Measurements from ENCODE around the gene CTTNBP2. TPM values are rescaled to one million over a fixed set of nuclear protein-coding genes. Genes with fewer than 3 reads are reported as not detected.

Gene CTTNBP2
- total and polyA plus RNA-seq, 10 of the 15 experiments (the other 5 are each of a cell fraction or from before 2014, with no cell fraction given), result 0.04 to 0.43 TPM; not detected in 8

DNA sequence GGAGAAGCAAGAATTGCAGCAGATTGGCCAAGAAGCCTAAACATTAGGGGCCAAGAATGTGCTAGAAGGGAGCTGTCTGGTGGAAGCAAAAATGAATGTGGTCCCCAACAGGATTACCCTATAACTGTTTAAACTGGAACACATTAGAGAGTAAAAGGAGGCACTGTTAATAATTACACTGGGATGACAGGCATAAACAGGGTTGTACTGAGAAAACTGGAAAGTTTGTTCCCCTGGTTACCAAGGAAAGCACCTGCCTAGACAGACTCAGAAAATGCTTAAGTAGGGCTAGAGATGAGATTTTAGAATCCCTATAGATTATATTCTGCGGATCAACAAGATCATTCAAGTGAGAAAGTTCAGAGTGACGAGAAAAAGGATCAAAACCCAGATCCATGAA lies 100.8 kb downstream of the CTTNBP2 start:
- no TSS peak for BruUV-seq (replicated peaks)

More for the DNA sequence above, 100.8 kb downstream of the CTTNBP2 start:
- no peak overlapping the region for H3K9ac ChIP-seq (ENCODE audit: control insufficient read depth, insufficient read depth, low read length)
- POLR2A ChIA-PET, result no interaction called here
- no peaks in the 10 kb centered on the region for H3K36me3 ChIP-seq (ENCODE audit: control insufficient read depth in 2 of 2, insufficient read depth in 2 of 2, low read length in 1 of 2)
- FAIRE-seq (no peak), DNase-seq (ENCODE audit: low read depth, low spot score) (no peak), ATAC-seq (peak; percentile 27)
- TF ChIP-seq, protein P1, sequence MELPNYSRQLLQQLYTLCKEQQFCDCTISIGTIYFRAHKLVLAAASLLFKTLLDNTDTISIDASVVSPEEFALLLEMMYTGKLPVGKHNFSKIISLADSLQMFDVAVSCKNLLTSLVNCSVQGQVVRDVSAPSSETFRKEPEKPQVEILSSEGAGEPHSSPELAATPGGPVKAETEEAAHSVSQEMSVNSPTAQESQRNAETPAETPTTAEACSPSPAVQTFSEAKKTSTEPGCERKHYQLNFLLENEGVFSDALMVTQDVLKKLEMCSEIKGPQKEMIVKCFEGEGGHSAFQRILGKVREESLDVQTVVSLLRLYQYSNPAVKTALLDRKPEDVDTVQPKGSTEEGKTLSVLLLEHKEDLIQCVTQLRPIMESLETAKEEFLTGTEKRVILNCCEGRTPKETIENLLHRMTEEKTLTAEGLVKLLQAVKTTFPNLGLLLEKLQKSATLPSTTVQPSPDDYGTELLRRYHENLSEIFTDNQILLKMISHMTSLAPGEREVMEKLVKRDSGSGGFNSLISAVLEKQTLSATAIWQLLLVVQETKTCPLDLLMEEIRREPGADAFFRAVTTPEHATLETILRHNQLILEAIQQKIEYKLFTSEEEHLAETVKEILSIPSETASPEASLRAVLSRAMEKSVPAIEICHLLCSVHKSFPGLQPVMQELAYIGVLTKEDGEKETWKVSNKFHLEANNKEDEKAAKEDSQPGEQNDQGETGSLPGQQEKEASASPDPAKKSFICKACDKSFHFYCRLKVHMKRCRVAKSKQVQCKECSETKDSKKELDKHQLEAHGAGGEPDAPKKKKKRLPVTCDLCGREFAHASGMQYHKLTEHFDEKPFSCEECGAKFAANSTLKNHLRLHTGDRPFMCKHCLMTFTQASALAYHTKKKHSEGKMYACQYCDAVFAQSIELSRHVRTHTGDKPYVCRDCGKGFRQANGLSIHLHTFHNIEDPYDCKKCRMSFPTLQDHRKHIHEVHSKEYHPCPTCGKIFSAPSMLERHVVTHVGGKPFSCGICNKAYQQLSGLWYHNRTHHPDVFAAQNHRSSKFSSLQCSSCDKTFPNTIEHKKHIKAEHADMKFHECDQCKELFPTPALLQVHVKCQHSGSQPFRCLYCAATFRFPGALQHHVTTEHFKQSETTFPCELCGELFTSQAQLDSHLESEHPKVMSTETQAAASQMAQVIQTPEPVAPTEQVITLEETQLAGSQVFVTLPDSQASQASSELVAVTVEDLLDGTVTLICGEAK (IDR thresholded peaks at IDR 0.05; ENCODE audit: borderline replicate concordance), result no peak
- TF ChIP-seq, protein P2, sequence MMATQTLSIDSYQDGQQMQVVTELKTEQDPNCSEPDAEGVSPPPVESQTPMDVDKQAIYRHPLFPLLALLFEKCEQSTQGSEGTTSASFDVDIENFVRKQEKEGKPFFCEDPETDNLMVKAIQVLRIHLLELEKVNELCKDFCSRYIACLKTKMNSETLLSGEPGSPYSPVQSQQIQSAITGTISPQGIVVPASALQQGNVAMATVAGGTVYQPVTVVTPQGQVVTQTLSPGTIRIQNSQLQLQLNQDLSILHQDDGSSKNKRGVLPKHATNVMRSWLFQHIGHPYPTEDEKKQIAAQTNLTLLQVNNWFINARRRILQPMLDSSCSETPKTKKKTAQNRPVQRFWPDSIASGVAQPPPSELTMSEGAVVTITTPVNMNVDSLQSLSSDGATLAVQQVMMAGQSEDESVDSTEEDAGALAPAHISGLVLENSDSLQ (IDR thresholded peaks at IDR 0.05), result 0 out of 2 replicates have a peak, but pooled peaks have one; percentile 29
- peak; percentile 28; the same call in 1 of the 2 replicates for TF ChIP-seq RELB (IDR thresholded peaks at IDR 0.05; ENCODE audit: low read depth)
- no peaks in the 10 kb centered on the region for H3K9me3 ChIP-seq (replicated peaks; ENCODE audit: control insufficient read depth, insufficient read depth, low read length)
- no peaks in the 10 kb centered on the region for H4K20me1 ChIP-seq (ENCODE audit: control insufficient read depth, insufficient read depth)
- H3K79me2 ChIP-seq (ENCODE audit: control insufficient read depth, insufficient read depth, low read length), result no peaks in the 10 kb centered on the region
- WGBS (ENCODE audit: insufficient coverage, insufficient replicate concordance, low lambda C conversion rate, missing lambda C conversion rate), result 95% methylated on average over 2 of the region's 2 CpGs
- H2AFZ ChIP-seq (ENCODE audit: control insufficient read depth, low read depth, low read length), result no peak overlapping the region
- CTCF ChIA-PET, result interaction anchor here (4.7 kb wide), 1 partner anchor 21 kb away, joined by 18 read pairs; no protein-coding TSS in a partner anchor
- H3K4me3 ChIP-seq, result no peak overlapping the region
- no peaks in the 10 kb centered on the region for H3K27me3 ChIP-seq (replicated peaks in 1 of 2; ENCODE audit: control insufficient read depth in 2 of 2, insufficient read depth in 2 of 2, low read length in 1 of 2)
- peaks cover 25% of the 10 kb centered on the region for H3K4me1 ChIP-seq (ENCODE audit: control insufficient read depth, insufficient read depth, low read length)
- SMC1A ChIA-PET (ENCODE audit: uncharacterized antibody, unreplicated experiment), result interaction anchor here (0.5 to 6.9 kb wide), 3 partner anchors 16 to 860 kb away, joined by 3 to 33 read pairs (median 3); no protein-coding TSS in a partner anchor
- no peak overlapping the region for H3K4me2 ChIP-seq (ENCODE audit: control insufficient read depth, insufficient read depth)
- intact Hi-C loops (cut with micrococcal nuclease; ENCODE audit: unreplicated experiment), result no loop called here
- H3K27ac ChIP-seq (ENCODE audit: control insufficient read depth, insufficient read depth), result no peak overlapping the region
- in situ Hi-C loops (cut with MboI), result no loop called here
- RAD21 ChIA-PET (ENCODE audit: unreplicated experiment), result no interaction called here
